HG03378 (cell line): ENCODE measurements around the gene CPXM2.

ENCODE experiments used
- ATAC-seq: cut with Tn5 transposase; IDR thresholded peaks from one replicate; pipeline ENCODE4 v1.9.1; 2021; ENCODE audit warnings: mild to moderate bottlenecking, moderate library complexity; ENCODE audit not compliant: unreplicated experiment

CPXM2 gene

DNA sequence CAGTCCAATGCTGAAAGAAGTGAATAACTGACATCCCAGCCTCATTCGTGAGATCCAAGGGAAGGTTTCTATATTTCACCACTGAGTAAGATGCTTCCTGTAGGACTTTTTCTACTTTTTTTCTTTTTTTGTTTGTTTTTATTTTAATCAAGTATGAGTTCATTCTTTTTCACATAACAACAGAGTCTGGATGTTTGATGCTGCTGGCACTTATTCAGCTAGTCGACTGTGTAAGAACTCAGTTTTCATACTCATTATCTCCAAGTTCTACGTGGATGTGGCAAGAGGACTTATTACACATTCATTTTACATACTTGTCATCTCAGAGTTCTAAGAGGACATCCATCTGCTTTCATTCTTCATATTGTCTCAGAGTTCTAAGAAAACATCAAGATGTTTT, 86.9 kb downstream of the CPXM2 start:
- ATAC-seq: no peak

DNA sequence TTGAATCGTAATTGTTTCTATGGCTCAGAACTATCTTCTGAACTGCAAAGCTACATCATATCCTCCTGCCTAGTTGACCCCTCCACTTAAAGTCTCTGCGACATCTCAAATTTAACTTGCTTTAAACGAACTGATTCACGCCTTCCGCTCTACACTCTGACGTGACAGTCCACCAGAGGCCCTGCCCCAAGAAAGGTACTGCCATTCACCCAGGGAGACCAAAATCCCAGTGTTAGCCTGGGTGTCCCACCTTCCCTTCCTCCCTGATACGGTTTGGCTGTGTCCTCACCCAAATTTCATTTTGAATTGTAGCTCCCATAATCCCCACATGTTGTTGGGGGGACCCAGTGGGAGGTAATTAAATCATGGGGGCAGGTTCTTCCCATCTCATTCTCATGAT, 90.8 kb downstream of the CPXM2 start:
- ATAC-seq: no peak

DNA sequence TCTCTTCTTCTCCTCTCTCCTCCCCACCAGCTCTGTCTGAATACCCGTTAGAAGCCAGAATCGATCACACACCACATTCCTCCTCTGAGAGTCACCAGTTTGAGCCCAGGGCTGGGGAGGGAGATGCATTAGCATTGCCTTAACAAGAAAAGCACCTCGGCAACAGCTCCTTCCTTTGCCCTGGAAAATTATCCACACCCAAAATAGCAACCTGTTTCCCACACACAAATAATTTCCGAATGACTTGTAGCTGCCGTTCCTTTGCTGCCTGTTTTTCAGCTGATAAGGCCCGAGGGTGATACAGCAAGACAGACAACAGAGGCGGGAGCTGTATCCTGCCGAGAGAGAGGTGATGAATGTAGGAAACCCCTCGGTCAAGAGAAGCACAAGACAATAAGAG, 91.3 kb downstream of the CPXM2 start:
- ATAC-seq: no peak

DNA sequence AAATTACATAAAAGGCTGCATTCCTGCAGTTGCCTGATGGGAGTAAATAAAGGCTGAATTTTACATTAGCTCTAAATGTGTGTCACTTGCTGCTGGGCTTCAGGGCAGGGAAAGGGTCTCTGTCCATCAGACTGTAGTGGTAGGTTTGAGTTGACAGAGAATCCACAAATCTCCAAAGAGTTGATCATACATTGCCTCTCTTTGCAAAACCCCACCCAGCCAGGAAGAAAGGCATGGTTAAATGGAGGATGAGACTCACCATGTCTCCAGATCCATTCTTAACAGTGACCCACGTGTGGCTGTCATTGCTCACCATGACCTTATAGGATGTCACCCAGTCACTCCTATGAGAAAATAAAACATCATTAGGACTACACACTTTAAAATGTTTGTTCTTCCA, 92.8 kb downstream of the CPXM2 start:
- no peak for ATAC-seq

DNA sequence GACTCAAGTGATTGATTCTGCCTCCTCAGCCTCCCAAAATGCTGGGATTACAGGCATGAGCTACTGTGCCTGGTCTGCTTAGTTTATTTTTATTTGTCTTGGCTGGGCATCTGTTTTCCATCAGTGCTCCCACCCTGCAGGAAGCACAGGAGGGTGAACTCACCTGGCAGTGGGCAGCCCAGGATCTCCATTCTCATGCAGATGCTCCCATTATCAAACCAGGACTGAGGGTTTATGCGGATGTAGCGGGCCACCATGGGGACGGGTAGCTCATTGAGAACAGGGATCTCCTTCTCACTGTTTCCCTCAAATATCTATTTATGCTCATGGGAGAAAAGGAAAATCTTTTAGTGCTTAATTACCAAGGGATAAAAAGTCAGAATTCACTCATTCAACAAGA, 93.8 kb downstream of the CPXM2 start:
- ATAC-seq: no peak

DNA sequence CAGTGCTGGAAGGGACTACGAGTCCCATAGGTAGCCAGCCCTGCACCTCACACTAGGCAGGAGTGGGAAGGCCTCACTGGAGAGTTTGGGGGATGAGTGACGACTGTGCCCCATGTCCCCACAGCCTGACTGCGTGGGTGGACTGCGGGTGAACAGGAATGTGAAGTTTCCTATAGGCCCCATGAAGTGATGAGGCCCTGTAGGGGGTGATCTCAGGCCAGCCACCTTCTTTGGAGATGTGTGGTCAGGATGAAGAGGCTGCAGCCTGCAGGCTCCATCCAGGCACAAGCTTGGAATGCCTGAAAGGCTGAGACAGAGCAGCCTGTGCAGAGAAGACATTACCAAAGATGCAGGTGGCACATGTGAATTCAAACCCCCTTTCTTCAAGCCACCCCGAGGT, 94.9 kb downstream of the CPXM2 start:
- ATAC-seq: no peak

DNA sequence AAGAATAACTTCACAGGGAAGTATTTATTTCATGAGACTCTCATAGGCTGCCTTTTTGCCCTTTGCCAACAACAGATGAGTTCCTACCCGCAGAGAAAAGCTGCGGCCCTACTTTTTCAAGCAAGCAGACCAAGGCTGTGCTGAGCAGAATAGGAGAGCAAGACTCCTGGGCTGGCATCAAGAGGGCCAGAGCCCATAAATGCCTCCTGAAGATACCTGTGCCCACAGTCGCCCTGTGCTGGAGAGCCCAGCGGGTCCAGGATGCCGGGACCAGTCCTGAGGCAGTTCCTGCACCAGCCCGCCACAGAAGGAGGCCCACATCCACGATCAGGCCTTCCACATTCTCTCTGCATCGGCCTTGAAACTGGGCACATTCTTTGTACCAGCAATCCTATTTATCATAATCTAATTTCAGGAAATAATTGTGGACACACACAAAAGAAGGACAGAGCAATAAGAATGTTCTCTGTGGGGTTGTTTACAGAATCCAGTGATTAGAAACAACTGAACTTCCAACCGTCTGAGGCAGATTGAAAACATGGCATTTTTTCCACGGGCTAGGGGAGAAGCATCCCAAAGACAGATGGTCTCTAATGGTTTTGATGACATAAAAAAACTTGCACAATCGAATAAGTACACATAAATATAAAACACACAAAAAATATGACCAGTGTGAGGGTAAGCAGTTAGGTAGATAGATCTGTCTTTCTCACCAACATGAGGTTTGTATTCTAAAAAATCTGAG, 95.6 kb downstream of the CPXM2 start:
- no peak for ATAC-seq

DNA sequence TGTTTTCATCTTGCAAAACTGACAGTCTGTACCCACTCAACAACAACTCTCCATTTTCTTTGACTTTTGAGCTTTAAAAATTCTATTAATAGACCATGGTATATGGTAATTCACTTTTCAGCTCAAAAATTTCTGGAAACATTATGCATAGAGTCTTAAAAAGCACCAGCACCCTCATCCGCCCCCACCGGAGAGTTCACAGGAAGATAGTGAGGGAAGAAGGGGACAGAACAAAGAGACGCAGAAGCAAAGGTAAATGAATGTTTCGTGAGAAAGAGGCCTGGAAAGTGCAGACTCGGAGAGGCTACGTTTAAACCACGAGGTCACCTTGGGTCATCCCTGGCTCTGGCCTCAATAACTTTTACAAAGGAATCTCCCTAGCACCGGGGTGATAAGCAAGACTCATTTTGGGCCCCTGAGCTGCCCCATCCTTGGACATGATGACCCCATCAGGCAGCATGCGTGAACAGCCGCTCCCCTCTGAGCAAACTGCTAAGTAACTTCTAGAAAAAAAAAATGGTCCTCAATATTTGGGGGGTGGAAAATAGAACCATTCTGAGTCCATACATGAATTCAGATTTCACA, 96.3 kb downstream of the CPXM2 start:
- no peak for ATAC-seq

DNA sequence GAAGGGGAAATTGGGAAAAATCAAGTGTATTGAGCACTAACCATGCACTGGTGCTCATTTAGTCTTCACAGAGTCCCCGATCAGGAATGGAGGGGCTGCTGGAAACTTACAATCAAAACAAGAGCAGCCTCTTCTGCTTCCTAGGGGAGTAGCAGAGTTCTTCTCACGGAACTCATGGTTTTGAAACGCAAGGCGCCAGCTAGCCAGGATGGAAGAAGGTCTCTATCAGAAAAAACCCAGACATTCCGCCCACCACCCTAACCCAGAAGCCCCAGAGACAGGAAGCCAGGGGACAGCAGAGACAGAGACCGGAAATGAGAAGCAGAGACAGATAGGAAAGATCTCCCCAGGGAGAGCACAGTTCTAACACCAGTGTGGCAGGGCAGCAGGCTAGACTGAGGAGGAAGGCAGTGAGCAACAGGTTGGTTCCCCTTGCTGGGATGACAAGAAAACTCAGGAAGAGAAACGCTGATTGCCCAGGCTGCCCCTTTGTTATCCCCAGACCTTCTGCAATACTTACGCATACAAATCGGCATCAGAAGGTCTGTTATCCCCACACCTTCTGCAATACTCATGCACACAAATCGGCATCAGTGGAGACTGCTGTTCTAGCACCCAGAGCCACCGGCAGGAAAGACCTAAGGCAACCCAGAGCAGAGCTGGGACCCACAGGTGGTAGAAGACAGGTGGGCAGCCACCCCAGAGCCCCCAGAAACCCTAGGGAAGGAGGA, 99.2 kb downstream of the CPXM2 start:
- no peak for ATAC-seq

DNA sequence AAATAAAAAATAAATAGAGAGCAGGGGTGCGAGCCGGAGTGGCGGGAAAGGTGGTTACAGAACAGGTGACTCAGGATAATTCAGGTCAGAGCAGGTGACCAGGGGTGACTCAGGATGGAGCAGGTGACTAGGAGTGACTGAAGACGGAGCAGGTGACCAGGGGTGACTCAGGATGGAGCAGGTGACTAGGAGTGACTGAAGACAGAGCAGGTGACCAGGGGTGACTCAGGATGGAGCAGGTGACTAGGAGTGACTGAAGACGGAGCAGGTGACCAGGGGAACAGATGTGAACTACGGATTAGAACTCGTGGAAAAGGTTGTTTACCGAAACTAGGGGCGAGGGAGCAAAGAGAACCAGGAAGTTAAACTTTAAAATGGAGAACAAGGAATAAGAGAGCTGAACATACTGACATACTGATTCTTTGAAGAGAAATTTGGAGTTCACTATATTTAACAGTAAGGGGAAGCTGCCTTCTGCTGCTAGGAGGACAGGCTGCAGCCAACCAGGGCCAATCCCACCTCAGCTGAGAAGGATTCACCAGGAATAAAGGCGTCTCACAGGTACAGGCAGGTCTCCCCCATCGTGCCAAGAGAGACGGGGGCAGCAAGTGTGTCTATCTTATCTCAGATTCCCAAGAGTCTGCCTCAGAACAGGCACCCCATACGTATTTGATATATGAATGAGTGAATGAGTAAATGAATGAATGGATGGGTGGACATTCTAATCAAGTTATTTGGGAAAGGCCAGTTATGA, 101.3 kb downstream of the CPXM2 start:
- ATAC-seq: no peak

DNA sequence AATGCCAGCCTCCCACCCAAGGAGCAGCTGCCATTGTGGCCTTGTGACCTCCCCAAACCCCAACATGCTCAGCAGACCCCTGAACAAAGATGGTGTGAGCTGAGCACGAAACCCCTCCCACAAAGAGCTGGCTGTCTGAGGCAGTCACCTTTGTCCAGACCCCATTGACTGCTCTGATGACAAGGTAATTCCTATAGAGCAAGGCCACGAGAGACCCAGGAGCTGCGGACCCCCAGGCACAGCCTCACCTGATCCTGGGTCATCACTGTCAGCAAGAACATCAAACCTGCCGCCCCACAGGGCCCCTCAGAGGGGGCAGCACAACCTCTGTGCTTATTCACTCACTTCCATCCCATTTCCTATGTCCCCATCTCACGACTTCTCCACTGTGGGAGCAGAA, 102.6 kb downstream of the CPXM2 start:
- ATAC-seq: no peak

DNA sequence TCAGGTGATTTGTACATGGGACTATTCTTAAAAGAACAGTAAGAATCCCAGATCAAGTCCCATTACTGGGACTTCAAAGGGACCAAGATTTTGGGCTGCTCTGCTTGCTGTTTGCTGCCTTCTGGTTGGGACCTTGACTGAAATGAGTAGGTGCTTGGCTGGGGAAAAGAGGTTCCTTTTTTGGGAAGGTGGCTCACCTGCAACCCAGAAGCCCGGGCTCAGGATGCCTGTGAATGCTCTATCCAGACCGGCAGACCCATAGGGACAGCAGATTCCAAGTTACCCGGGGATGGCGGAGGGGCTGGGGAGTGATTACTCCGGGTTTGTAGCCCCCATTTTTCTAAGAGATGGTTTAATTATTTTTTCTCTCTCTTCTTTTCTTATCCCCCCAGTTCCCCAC, 104.0 kb downstream of the CPXM2 start:
- ATAC-seq: no peak

DNA sequence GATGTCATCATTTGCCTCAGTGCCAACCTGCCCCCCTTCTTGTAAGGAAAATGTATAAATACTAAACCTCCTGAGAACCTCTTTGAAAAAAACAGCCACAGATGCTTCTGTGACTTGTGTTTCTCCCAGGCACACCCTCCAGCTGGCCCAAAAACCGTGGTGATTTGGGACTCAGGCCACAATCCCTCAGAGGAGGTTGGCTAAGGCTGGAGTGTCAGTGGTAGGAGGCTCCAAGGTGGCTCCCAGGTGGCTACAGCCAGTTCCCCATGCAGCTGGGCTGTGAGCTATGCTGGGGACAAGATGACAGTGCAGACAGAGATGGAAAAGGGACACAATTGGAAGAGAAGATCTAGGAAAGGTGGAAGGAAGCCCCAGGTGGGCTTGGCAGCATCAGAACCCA, 104.7 kb downstream of the CPXM2 start:
- ATAC-seq: no peak

DNA sequence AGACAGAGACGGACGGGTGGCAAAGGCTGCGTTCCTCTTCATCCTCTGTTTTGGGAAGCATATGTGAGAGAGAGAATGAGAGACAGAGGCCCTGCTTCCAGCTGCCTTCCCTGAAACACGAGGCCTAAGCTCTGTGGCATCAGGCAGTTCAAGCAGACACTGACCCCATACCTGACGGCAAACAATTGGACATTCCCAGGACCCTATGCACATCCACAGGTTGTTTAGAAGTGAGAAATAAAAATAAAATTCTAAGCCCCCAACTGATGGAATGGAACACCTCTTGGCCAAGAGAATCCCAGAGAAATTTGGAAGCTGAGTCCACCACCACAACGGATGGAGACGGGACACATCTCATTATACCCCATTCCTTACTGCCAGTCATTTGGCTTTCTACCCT, 105.3 kb downstream of the CPXM2 start:
- no peak for ATAC-seq

DNA sequence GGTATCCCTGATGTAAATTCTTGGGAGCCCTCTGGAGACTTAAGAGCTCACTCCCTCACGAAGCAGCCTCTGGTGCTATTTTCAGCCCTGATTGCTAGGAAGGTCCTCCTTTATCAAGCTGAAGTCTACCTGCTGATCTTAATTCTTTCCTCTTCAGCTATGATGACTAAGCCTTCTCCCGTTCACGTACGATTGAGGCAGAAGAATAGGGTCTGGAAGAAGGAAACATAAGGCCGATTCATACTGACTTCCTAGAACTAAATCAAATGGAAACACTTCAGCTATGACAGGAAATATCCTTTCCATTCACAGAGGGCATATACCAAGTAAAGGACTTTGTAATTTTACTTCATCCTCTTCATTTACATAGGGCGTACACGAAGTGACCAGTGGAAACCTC, 107.0 kb downstream of the CPXM2 start:
- no peak for ATAC-seq

DNA sequence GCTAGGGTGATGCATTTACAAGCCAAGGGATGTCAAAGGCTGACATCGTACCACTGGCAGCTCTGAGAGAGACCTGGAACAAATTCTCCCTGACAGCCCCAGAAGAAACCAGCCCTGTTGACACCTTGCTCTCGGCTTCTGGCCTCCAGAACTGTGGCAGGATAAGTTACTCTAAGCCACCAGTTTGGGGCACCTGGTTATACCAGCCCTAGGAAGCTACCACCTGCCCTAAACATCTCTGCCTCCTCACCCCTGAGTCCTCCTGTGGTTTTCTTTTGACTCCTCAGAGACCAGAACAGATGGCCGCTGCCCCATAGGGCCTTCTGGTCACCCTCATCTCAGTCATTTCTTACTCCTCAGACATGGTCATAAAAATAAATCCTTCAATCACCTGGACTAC, 107.4 kb downstream of the CPXM2 start:
- ATAC-seq: no peak

DNA sequence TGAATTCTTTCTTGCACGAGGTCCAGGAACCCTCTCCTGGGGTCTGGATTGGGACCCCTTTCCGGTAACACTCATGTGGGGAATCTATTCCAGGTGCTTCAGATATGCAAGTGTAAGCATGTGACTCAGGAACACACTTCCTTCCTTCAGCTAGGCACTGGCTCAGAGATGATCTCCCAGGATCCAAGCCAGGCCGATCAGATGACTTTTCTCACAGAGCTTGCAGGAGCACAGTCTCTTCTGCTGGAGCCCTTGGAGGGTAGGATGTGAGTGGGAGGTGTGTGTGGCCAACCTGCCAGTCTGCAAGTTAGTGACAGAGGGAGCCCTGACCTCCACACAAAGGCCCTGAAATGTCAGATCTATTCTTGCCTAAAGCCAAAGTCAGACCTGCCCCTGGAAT, 108.3 kb downstream of the CPXM2 start:
- no peak for ATAC-seq

DNA sequence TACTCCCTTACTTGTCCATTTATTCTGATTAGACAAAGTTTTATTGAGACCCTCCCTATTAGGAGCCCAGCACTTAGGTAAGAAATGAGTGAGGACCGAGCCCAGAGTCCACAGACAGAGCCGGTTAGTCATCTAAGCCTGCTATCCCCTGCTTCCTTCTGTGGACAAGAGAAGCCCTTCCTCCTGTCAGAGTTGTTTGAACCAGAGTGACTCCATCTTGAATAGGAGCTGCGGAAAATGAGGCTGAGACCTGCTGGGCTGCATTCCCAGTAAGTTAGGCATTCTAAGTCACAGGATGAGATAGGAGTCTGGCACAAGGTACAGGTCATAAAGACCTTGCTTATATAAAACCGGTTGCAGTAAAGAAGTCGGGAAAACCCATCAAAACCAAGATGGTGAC, 109.1 kb downstream of the CPXM2 start:
- no peak for ATAC-seq

DNA sequence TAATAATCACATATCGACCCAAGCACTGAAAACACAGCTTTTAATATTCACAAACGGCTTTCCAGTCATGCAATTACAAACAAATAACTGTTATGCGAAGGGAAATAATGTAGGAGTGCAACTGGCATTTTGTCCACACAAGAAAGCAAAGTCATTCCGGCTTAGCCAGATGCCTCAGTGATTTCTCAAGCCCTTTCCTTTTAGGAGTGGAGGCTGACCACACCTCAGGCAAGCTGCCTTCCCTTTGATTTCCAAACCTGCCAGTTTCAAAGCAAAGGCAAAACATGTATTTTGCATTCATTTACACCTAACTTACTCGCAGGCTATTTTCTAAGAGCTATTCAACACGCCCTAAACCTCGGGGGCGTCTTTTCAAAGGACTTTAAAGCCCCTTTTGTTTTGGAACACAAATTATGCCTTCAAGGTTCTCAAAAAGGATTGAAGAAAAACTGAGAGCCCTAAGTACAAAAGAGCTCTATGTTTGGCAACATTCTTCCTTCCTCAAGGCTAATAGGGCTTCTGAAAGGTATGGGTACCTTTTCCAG, 109.6 kb downstream of the CPXM2 start:
- ATAC-seq: no peak

DNA sequence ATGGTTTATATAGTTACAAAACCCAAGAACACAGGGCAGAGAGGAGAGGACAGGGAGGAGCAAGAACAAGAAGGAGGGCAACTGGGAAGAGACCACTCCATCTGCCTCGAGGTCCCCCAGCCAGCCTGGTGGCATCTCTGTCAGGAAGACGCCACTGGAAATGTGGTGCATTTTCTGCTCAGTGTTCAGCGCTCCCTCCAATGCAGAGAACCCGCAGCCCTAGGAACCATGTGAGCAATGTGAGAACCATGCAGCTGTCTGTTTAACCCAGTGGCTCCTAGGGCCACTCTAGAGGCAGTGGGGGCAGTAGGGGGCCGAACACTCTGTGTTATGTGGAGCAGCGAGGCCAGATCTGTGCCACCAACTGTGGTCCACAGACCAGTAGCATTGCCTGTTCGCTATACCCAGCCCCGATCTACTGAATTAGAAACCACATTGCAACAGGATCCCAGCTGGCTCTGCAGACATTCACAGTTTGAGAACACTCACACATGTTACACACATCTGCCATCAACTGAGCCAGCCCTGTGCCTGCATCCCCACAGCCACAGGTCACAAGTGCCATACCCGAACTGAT, 110.2 kb downstream of the CPXM2 start:
- no peak for ATAC-seq
